NCI-H2107 treated with DMSO at 0.1 percent for 48 hours (cell line): ENCODE results near the gene CPT2.

Source experiments
- DNase-seq: peaks from one replicate; lab custom pipeline; 2025; ENCODE audit not compliant: unreplicated experiment; lab: John Stamatoyannopoulos, UW

Gene CPT2

GRCh38 chr1:53260631-53261247, 64.1 kb downstream of the CPT2 start:
- DNase-seq, result no peak

GRCh38 chr1:53262000-53262399, 65.4 kb downstream of the CPT2 start:
- DNase-seq, result no peak
